ENCODE data around the gene AMH. TPM values are rescaled to one million over a fixed set of nuclear protein-coding genes. Genes with fewer than 3 reads are reported as not detected.

Gene AMH
- total and polyA plus RNA-seq, 2 of the 13 experiments (the other 11 are each of a cell fraction or from before 2014, with no cell fraction given) = 0.03 to 0.18 TPM

- TF ChIP-seq FOSL2 (CRISPR knock-in tag; IDR thresholded peaks at IDR 0.05) (peak; percentile 97), ZBTB42 (CRISPR knock-in tag; IDR thresholded peaks at IDR 0.05) (peak; percentile 96), SMC3 (IDR thresholded peaks at IDR 0.05; ENCODE audit: low read length) (peak; percentile 37; the same call in 1 of the 2 replicates), ZBTB46 (CRISPR knock-in tag; IDR thresholded peaks at IDR 0.05; ENCODE audit: borderline replicate concordance) (no peak), SOX6 (IDR thresholded peaks at IDR 0.05) (no peak), SOX6 (CRISPR knock-in tag; IDR thresholded peaks at IDR 0.05) (peak; percentile 78), ZNF501 (CRISPR knock-in tag; IDR thresholded peaks at IDR 0.05) (peak; percentile 96), HOMEZ (CRISPR knock-in tag; IDR thresholded peaks at IDR 0.05; ENCODE audit: low read depth) (peak; percentile 61; the same call in 1 of the 2 replicates), SAP130 (CRISPR knock-in tag; IDR thresholded peaks at IDR 0.05; ENCODE audit: low read depth) (peak; percentile 76)
Measured at GRCh38 chr19:2236314-2237050, 12.6 kb upstream of the AMH start, which contains the start of the genes PLEKHJ1 and SF3A2 (continued).

Measured in HepG2 (cell line).